HG03342 (cell line): Measurements from ENCODE around the gene CPAMD8.
"Not testable (repeated sequence)": the region's sequence is repeated elsewhere in the genome, so short reads cannot be mapped to it uniquely, and the experiment has no call there.

ENCODE experiments used
- ATAC-seq: cut with Tn5 transposase; IDR thresholded peaks from one replicate; pipeline ENCODE4 v1.9.1; 2021; ENCODE audit warnings: mild to moderate bottlenecking, moderate library complexity; ENCODE audit not compliant: unreplicated experiment

Gene CPAMD8

GRCh38 chr19:16949496-16950023 is 77.0 kb downstream of the CPAMD8 start:
- no peak for ATAC-seq

- ATAC-seq, result no peak
These were observed 79.4 kb downstream of the CPAMD8 start for GRCh38 chr19:16946951-16947940.

- no peak for ATAC-seq
These were observed 80.7 kb downstream of the CPAMD8 start for GRCh38 chr19:16945762-16946465.

- no peak for ATAC-seq
These were observed 81.3 kb downstream of the CPAMD8 start for GRCh38 chr19:16945364-16945714.

DNA sequence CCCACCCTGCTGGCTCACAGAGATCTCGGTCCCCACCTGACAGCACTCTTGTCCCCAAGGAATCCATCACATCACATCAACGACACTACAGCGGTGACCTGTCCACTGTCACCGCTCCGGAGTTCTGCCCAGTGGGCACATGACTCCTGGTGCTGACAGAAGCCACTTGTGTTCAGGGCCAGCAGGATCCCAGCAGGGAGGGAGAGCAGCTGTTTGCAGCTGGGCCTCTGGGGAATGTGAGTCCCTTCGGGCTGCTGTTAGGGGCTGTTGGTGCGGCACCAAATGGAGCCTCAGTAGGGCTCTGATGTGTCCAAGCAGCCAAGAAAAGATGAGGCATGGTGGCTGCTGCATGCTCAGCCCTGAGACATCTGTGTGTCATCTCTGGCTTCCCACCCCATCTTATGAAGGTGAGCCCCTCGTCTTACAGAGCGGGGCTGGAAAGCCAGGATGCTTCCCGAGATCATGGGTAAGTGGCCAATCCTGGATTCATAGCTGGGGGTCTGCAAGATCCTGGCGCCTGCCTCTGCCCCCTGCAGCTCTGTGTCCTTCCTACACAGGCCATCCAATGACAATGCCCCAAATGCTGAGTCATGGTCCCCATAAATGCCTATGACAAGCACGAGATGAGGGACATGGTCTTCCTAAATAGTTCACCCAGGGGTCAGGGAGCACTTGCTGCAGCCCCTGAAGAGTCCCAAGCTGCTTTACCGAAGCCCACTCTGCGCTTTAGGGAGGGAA is 81.8 kb downstream of the CPAMD8 start:
- ATAC-seq, result no peak

- no peak for ATAC-seq
These were observed 82.5 kb downstream of the CPAMD8 start for GRCh38 chr19:16943942-16944625.

- not testable (repeated sequence) for ATAC-seq
These were observed 83.5 kb downstream of the CPAMD8 start for GRCh38 chr19:16943090-16943489.

- ATAC-seq, result no peak
These were observed 84.0 kb downstream of the CPAMD8 start for GRCh38 chr19:16942583-16942982.

DNA sequence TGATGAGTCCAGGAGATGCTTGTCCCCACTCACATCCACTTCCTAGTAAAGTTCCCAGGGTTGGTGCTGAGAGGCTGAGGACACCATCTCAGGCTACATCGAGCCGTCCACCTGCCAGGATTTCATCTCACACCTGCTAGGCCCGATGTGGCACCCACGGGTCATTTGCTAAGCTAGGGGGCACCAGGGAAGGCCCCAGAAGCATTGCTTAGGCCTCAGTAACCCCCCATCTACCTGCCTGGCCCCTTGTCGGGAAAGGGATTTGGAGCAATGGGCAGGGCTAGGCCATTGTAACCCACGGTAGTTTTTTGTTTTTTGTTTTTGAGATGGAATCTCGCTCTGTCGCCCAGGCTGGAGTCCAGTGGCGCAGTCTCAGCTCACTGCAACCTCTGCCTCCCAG is 86.0 kb downstream of the CPAMD8 start:
- ATAC-seq, result no peak

- not testable (repeated sequence) for ATAC-seq
These were observed 86.5 kb downstream of the CPAMD8 start for GRCh38 chr19:16940063-16940462.

- ATAC-seq, result no peak
These were observed 88.4 kb downstream of the CPAMD8 start for GRCh38 chr19:16938211-16938610.

DNA sequence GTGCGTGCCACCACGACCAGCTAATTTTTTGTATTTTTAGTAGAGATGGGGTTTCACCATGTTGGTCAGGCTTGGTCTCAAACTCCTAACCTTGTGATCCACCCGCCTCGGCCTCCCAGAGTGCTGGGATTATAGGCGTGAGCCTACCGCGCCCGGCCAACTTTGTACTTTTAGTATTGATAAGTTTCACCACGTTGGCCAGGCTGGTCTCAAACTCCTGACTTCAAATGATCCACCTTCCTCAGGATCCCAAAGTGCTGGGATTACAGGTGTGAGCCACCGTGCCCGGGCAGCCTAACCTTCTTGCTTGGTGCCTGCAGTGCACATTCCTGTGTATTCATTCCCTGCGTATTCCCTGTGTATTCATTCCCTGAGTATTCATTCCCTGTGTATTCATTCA is 88.8 kb downstream of the CPAMD8 start:
- not testable (repeated sequence) for ATAC-seq

DNA sequence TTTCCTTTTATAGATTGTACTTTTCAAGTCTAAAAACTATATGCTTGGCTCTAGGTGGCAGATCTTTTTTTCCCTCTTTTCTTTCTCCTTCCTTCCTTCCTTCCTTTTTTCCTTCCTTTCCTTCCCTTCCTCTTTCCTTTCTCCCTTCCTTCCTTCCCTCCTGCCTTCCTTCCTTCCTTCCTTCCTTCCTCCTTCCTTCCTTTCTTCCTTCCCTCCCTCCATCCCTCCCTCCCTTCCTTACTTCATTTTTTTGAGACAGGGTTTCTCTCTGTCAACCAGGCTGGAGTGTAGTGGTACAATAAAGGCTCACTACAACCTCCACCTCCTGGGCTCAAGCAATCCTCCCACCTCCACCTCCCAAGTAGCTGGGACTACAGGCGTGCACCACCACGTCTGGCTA is 89.7 kb downstream of the CPAMD8 start:
- ATAC-seq, result no peak

GRCh38 chr19:16934489-16934888 is 92.1 kb downstream of the CPAMD8 start:
- ATAC-seq, result no peak

DNA sequence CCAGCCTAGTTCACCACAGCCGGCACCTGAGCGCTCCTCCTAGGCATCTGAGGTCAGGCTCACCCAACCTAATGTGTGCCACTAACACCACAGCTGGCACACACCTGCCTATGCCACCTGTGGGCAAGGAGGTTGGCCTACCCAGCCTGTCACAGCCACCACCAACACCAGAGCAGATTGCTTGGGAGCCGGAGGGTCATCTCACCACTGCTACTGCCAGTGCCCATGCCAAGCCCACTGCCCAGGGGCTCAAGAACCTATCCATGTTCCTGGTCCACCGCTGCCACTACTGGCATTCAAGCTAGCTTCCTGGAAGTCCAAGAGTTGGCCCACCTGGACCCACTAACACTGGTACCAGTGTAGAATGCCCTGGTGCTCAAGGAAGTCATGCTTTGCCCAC is 95.3 kb downstream of the CPAMD8 start:
- no peak for ATAC-seq

GRCh38 chr19:16930753-16931152 is 95.9 kb downstream of the CPAMD8 start:
- ATAC-seq, result no peak

- ATAC-seq, result no peak
These were observed 97.7 kb downstream of the CPAMD8 start for GRCh38 chr19:16928916-16929315.

DNA sequence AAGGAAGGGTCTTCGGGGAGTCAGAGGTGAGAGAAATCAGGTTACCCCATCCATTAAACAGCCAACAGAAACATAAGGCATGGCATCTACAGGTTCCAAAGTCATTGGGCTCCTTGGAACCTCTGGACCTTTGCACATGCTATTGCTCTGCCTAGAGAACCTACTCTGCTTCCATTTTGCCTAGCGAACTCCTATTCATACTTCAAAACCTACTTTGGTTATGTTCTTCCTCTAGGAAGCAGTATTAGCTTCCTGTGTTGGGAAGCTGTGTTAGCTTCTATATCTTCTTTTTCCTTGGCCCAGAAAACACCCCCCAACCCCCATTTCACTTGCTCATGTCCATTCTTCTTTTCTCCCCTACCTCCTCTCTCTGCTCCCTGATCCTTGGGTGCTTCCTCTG is 98.3 kb downstream of the CPAMD8 start:
- no peak for ATAC-seq

GRCh38 chr19:16927883-16928282 is 98.7 kb downstream of the CPAMD8 start:
- no peak for ATAC-seq

DNA sequence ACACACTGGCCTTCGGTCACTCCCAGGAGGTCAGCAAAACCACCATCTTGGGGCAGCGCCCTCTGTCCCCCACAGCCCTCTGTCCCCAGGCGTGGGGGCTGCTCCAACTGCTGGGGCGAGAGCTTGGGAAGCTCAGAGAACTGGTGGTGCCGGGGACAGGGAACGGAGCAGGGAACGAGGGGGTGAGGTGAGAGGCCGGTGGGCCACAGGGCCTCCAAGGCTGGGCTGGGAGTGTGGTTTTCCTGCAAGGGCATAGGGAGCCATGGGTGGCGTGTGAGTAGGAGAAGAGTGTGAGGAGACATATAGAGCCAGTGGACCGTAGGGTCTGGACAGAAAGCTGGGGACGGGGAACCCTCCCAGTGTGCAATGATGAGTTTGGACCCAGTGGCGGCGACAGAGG is 103.7 kb downstream of the CPAMD8 start:
- ATAC-seq, result no peak

DNA sequence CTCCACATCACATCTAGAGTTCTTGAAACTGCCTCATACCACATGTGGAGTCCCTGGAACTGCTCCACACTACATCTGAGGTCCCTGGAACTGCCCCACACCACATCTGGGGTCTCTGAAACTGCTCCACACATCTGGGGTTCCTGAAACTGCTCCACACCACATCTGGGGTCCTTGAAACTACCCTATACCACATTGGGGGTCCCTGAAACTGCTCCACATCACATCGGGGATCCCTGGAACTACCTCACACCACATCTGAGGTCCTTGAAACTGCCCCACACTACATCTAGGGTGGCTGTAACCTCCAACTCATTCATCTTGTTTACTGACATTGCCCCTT is 104.0 kb downstream of the CPAMD8 start:
- ATAC-seq, result no peak
